AG08396 (cell line): ENCODE results near the gene RFESD.
"Not testable (repeated sequence)": the region's sequence is repeated elsewhere in the genome, so short reads cannot be mapped to it uniquely, and the experiment has no call there.

Source experiments
- DNase-seq: peaks from one replicate; pipeline ENCODE4 v3.0.0; 2012; ENCODE audit warnings: low spot score, mixed read lengths

The RFESD gene

GRCh38 chr5:95628933-95629332 is 17.6 kb upstream of the RFESD start:
- DNase-seq, result no peak

DNA sequence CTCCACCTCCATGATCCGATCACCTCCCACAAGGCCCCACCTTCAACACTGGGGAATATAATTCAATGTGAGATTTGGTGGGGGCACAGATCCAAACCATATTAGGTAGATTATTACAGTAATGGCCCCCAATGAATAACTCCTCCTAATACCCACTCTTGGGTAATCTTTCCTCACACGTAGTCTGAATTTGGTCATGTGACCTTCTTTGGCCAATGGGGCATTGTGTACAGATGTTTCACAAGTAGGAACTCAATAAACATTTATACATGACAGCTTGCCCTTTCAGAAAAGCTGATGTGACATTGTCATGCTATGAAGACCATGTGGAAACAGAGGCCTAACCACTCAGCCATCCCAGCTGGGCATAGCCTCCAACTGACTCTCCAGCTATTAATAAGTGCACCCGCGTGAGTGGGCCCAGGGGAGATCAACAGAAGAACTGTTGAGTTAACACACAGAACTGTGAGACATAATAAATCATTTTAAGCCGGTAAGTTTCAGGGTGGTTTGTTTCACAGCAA is 16.1 kb upstream of the RFESD start:
- no peak for DNase-seq

DNA sequence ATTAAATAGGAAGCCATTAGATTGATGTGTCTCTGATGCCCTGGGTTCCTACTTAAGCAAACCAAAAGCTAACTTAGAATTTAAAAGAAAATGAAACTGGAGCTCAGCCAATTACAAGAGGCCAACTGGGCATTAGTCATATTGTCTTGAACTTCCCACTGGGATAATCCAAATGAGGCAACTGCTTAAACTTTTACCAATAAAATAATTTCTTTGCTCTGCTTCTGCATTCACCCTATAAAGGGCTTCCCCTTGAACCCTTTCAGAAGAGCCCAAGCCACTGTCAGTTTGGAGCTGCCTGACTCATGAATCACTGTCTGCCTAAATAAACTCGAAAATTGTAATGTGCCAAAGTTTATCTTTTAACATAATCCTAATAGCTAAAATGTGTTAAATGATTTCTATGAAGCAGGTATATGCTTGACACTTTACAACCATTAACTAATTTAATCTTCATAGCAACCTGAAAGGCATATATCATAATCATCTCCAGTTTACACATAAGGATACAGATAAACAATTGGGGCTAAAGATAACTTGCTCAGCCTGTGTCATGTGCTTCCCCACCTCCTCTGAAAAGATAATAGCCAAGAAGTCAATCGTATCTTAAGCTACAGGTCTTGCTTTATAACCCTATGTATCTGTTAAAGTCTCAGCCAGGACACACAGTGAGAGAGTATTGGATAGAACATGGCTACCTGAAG is 15.2 kb upstream of the RFESD start:
- peak; percentile 65 for DNase-seq

GRCh38 chr5:95631991-95632675 is 14.4 kb upstream of the RFESD start:
- DNase-seq, result peak; percentile 41

DNA sequence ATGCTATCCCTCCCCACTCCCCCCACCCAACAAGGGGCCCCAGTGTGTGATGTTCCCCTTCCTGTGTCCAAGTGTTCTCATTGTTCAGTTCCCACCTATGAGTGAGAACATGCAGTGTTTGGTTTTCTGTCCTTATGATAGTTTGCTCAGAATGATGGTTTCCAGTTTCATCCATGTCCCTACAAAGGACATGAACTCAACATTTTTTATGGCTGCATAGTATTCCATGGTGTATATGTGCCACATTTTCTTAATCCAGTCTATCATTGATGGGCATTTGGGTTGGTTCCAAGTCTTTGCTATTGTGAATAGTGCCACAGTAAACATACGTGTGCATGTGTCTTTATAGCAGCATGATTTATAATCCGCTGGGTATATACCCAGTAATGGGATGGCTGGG is 13.6 kb upstream of the RFESD start:
- not testable (repeated sequence) for DNase-seq

DNA sequence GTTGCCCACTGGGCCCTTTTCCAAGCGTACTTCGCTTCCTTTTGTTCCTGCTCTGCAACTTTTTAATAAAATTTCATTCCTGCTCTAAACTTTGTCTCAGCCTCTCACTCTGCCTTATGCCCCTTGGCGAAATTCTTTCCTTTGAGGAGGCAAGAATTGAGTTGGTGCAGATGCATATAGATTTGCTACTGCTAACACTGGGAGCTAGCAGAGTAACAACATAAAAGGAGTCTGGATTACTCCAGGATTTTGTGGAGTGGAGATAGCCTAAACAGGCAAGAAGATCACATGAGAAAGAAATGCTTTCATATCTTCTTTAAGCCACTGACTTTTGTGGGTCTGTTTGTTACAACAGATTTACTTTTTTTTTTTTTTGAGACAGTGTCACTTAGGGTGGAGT is 12.9 kb upstream of the RFESD start:
- no peak for DNase-seq

DNA sequence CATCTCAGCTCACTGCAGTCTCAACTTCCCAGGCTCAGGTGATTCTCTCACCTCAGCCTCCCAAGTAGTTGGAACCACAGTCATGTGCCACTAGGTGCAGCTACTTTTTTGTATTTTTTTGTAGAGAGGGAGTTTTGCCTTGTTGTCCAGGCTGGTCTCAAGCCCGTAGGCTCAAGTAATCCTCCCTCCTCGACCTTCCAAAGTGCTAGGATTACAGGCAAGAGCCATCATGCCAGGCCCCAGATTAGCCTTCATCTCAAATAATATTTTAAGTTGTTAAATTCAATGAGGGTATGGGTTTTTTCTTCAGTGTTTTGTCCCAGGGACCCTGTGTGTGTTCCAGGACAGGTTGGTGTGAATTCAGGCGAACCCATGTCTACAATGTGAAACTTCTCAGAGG is 12.5 kb upstream of the RFESD start:
- DNase-seq, result no peak

- DNase-seq, result no peak
Measured at GRCh38 chr5:95638632-95639031, 7.9 kb upstream of the RFESD start.

GRCh38 chr5:95641741-95642220 is 4.8 kb upstream of the RFESD start:
- no peak for DNase-seq

GRCh38 chr5:95643152-95643551 is 3.4 kb upstream of the RFESD start:
- DNase-seq, result no peak

DNA sequence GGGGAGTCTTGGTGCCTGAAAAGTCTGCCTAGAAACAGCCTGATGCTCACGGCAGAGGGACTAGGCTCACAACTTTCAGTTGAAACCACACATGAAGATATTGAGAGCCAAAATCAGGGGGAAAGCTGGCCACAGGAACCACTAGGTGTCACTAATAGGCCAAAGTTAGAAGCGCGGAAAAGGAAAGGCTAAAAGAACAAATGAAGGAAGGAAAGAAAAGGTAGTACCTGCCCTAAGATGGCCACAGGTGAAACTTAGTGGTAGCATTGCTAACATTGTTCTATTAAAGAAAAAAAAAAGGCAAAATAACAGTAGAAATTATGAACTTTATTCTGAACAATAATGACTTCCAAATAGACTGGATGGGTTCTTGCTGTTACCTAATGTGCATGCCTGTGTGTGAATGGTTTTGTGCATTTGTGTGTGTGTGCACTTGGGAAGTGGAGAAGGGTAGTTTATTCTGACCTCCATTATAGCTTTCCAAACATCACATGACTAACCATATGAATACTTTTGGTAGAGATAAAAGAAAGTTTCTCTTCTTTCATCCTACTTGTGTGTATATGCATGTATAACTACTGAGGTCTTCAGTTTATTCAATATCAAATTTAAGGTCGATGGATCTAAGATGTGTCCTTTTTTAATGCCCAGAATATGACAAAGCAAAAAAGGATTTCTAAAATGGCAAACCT is 2.1 kb upstream of the RFESD start:
- peak; percentile 42 for DNase-seq

DNA sequence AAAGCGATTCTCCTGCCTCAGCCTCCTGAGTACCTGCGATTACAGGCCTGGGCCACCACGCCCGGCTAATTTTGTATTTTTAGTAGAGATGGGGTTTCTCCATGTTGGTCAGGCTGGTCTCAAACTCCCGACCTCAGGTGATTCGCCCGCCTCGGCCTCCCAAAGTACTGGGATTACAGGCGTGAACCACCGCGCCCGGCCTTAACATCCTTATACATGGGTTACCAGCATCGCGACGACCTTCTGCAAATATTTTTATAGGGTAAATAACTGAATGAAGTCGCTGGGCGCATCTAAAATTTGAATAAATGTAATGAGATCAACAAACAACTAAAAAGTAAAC is 380 bp upstream of the RFESD start:
- not testable (repeated sequence) for DNase-seq

GRCh38 chr5:95647886-95648860 is 1.6 kb downstream of the RFESD start:
- DNase-seq, result no peak

DNA sequence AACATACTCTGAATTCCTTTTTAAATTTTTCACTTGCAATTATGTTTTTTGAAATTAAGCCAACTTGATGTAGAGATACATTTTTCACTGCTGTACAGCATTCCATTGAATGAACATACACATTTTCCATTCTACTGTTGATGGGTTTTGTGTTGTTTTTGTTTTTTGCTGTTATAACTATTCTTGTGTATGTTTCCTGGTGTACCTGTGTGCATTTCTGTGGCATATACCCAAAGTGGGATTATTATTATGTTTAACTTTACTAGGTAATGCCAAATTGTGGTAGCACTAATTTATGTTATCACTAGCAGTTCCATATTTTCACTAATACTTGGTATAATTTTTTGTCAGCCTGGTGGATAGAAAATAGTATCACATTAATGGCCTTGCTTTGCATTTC is 2.7 kb downstream of the RFESD start:
- DNase-seq, result no peak

DNA sequence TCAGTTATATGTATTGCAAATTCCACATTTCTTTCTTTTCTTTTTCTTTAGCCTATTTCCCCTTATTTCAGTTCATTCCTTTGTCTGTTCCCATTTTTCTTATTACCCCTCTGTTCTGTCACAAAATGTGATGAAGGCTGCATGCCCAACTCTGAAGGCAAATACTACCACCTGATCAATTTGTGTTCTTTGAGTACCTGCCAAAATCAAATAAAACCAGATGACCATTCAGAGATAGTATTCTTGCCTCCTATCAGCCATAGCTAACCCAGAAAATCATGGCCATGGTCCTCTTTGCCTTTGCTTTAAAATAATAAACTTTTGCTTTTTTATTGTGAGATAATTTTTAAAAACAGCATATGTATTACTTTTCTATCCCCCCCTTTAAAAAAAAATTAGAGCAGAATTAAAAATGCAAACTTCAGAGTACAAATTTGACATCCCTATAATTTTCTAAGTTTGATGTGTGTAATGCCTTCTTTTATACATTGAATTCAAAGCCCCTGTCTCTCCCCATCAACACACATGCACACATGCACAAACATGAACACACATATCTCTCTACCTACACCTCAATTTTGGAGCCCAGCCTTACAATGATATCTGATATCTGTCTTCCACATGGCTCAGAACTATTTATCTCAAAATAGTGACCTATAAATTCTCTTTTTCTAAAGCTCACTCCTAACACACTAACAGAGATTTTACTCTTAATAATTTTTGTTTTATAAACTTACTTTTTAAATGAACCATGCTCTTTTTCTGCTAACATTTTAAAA is 3.5 kb downstream of the RFESD start:
- no peak for DNase-seq

GRCh38 chr5:95652849-95653248 is 6.3 kb downstream of the RFESD start:
- no peak for DNase-seq

DNA sequence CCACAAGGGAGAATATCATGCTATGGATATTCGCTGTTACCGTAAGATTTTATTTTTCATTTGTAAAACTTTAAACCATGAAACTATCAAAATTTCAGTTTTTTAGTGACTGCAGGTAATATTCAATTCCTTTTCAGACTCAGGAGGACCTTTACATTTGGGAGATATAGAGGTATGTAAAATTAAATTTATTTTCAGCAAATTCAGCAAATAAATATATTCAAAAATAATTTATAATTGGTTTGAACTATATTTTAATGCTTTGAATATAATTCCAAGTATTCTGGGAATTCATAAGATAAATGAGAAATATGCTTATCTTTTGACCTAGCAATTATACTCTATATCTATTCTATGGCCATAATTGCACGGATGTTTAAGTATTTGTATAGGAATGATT is 7.6 kb downstream of the RFESD start:
- DNase-seq, result no peak

DNA sequence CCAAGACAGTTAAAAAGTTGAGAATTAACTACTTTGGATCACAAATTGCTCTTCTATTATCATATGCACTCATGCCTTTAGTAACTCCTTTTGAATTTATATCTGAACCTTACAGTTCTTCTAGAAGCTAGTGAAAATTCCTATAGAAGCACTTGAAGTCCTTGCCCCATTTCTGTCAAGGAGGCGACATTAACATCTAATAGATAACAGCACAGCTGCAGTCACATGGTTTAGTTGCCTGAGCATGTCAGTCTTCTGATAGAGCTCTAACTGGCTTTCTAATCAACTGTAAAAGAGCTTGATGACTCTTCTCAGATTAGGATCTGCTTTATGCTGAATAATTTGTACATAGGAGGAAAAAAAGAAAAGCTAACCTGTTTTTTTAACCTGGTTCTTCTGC is 9.0 kb downstream of the RFESD start:
- no peak for DNase-seq

DNA sequence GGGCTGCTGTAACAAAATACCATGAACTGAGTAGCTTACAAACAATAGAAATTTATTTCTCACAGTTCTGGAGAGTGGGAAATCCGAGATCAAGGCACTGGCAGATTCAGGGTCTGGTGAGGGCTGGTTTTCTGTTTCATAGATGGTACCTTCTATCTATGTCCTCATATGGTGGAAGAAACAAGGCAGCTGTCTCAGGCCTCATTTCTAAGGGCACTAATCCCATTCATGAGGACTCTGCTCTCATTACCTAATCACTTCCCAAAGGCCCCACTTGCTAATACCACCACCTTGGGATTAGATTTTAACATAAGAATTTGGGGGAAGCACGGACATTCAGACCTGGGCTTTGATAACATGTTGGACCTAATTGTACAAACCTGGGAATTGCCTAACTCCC is 13.5 kb downstream of the RFESD start:
- no peak for DNase-seq

DNA sequence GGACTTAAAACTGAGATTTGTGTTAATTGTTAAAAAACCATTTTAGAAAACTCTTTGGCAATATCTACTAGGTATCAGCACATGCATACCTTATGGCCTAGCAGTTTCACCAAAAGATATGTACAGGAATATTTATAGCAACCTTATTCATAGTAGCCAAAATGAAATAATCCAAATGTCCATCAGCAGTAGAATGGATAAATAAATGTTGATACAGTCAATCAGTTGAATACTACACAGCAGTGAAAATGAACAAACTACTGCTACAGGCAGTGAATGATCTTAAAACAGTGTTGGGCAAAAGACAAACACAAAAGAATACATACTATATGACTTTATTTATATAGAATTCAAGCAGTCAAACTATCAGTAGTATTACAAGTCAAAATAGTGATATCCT is 16.4 kb downstream of the RFESD start:
- no peak for DNase-seq

- peak; percentile 17 for DNase-seq
Measured at GRCh38 chr5:95664204-95664786, 17.7 kb downstream of the RFESD start.
